22Rv1 (cell line): Measurements from ENCODE around the gene SZT2.

Experiments
- H3K27ac ChIP-seq: fragments of 450-650 bp; 2 replicates; pipeline ENCODE4 v1.5.1; 2017
- CTCF ChIP-seq: fragments of 450-650 bp; IDR thresholded peaks from 2 replicates; pipeline ENCODE4 v1.5.1; 2017; ENCODE audit warnings: mild to moderate bottlenecking
- ZFX ChIP-seq: fragments of 450-650 bp; IDR thresholded peaks from 2 replicates; pipeline ENCODE4 v1.6.1; 2017; ENCODE audit warnings: antibody characterized with exemption, borderline replicate concordance

The SZT2 gene

DNA sequence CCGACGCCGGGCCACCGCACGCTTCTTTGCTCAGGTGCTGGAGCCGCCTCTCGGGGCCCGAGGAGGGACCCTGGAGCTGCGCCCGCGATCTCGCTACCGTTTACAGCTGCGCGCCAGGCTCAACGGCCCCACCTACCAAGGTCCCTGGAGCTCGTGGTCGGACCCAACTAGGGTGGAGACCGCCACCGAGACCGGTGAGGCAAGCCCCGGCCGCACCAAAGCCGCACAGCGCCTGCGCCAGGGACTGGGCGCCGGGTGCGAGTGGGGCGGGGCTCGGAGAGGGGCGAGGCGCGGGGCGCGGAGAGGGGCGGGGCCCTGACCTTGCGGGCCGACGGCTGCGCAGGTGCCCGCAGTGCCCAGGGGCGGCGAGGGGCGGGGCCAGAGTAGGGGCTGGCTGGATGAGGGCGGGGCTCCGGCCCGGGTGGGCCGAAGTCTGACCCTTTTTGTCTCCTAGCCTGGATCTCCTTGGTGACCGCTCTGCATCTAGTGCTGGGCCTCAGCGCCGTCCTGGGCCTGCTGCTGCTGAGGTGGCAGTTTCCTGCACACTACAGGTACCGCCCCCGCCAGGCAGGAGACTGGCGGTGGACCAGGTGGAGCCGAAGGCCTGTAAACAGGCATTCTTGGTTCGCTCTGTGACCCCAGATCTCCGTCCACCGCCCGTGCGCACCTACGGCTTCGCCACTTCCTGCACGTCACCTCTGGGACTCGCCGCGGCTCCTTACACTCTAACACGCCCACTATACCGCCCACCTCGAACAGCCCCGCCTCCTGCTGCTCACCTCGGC, 40.7 kb upstream of the SZT2 start:
- TF ChIP-seq CTCF = no peak
- no peak for TF ChIP-seq ZFX
- H3K27ac ChIP-seq = peak overlapping the region; percentile 94

DNA sequence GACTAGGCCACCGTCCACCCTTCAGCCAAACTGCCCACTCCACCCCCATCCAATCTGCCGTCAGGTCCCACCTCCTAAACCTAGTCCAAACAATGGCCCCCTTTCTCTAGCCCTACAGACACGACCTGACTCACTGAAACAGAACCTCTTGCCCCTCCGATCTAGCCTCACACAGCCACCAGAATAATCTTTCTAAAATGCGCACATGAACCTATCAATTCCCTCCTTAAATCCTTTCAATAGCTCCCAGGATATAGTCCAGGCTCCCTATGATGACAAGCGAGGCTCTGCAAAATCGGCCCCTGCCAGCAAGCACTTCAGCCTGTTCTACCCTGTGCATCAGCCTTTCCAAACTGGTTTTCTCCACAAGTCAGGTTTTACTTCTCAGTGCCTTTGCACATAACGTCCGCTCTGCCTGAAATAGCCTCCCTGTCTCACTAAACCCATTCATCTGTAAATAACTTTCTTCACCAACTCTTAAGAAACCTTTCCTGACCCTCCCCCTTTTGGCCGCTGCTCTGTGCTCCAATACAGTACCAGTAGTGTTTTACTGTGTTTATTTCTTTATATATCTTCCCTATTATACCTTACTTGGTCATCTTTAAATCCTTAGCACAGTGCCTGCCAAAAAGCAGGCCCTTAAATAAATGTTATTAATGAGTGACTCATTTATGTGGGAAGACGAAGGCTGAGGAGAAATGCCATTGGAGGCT, 39.9 kb upstream of the SZT2 start:
- TF ChIP-seq ZFX = no peak
- no peak for TF ChIP-seq CTCF
- H3K27ac ChIP-seq = peak overlapping the region; percentile 94

DNA sequence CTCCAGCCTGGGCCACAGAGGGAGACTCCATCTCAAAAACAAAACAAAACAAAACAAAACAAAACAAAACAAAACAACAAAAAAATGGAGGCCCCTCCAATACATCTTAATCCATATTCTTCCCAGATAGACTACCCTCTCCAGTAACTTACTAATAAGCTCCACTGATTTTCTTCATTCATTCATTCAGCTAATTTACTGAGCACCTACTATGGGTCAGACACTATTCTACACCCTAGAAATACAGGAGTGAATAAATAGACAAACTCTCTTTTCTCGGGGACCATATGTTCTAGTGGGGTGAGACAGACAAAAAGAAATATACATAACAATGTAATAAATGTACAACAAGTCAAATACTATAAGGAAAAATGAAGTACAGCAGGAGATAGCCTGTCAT, 38.7 kb upstream of the SZT2 start:
- TF ChIP-seq CTCF (no peak), ZFX (no peak)
- H3K27ac ChIP-seq = no peak overlapping the region; the same call in 1 of the 2 replicates

DNA sequence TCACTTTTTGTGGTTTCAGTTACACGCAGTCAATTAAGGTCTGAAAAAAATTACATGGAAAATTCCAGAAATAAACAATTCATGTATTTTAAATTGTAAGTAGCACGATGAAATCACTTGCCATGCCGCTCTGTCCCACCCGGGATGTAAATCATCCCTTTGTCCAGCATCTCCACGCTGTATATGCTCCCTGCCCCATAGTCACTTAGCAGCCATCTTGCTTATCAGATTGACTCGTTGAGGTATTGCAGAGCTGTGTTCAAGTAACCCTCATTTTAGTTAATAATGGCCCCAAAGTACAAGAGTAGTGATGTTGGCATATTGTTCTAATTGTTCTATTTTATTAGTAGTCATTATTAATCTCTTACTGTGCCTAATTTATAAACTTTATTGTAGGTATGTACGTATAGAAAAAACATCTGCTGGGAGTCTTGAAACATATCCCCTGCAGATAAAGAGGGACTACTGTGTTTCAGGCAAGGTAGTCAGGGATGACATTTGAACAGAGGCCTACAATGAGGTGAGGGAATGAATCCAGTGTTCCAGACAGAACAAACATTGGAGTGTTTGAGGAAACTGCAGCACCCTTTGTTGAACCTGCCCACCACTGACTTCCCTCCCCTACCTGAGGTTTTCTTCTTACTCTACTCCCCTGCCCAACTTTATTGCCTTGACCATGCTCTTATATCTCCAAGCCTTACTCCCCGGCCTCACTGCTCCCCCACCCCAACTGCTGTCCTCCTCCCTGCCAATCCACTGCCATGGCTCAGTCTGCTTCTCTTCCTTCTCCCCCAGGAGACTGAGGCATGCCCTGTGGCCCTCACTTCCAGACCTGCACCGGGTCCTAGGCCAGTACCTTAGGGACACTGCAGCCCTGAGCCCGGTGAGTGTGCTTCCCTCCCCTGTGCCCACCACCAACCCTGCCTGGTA, 38.0 kb upstream of the SZT2 start:
- TF ChIP-seq ZFX (no peak), CTCF (no peak)

GRCh38 chr1:43352351-43352705, 37.4 kb upstream of the SZT2 start:
- no peak overlapping the region for H3K27ac ChIP-seq
- no peak for TF ChIP-seq ZFX
- TF ChIP-seq CTCF = no peak

More for the DNA sequence above, 38.0 kb upstream of the SZT2 start:
- H3K27ac ChIP-seq = no peak overlapping the region

GRCh38 chr1:43352881-43353280, 36.8 kb upstream of the SZT2 start:
- H3K27ac ChIP-seq = no peak overlapping the region
- no peak for TF ChIP-seq CTCF
- TF ChIP-seq ZFX = no peak
